DOHH2 (cell line): Measurements from ENCODE around the gene INSYN2B.

Experiments
- CTCF ChIP-seq: fragments of 200-600 bp; sonication (generic); IDR thresholded peaks from one replicate; pipeline ENCODE4 v1.5.1; 2014; ENCODE audit warnings: antibody characterized with exemption, mild to moderate bottlenecking, low read depth, low read length; ENCODE audit not compliant: poor library complexity, severe bottlenecking
- EZH2phosphoT487 ChIP-seq: fragments of 200-600 bp; sonication (generic); IDR thresholded peaks from 2 replicates; pipeline ENCODE4 v1.6.1; 2017; ENCODE audit warnings: borderline replicate concordance, mild to moderate bottlenecking, antibody characterized with exemption, low read length, moderate library complexity, mixed read lengths

GRCh38 chr5:169958278-169958677 is 22.0 kb downstream of the INSYN2B start:
- TF ChIP-seq CTCF (no peak), EZH2phosphoT487 (no peak)
